Osteocyte (in vitro differentiated cells): ENCODE data around the gene MFSD6L. TPM values are rescaled to one million over a fixed set of nuclear protein-coding genes. Genes with fewer than 3 reads are reported as not detected.

Experiments
- DNase-seq: peaks from one replicate; pipeline ENCODE4 v3.0.0; 2021; ENCODE audit warnings: mixed read lengths; ENCODE audit not compliant: unreplicated experiment; ENCODE audit errors: extremely low spot score
- H3K27ac Mint-ChIP-seq: one replicate; pipeline ENCODE4 v1.8.0; 2021; ENCODE audit warnings: mild to moderate bottlenecking, mixed read lengths; ENCODE audit not compliant: unreplicated experiment
- H3K27me3 Mint-ChIP-seq: one replicate; pipeline ENCODE4 v1.8.0; 2021; ENCODE audit warnings: mixed read lengths; ENCODE audit not compliant: unreplicated experiment
- H3K36me3 Mint-ChIP-seq: one replicate; pipeline ENCODE4 v1.8.0; 2021; ENCODE audit warnings: mixed read lengths; ENCODE audit not compliant: unreplicated experiment
- H3K4me1 Mint-ChIP-seq: one replicate; pipeline ENCODE4 v1.8.0; 2021; ENCODE audit warnings: mixed read lengths; ENCODE audit not compliant: unreplicated experiment
- H3K4me3 Mint-ChIP-seq: one replicate; pipeline ENCODE4 v1.8.0; 2021; ENCODE audit warnings: mild to moderate bottlenecking, moderate library complexity, mixed read lengths; ENCODE audit not compliant: unreplicated experiment
- H3K9me3 Mint-ChIP-seq: one replicate; pipeline ENCODE4 v1.8.0; 2021; ENCODE audit warnings: mixed read lengths; ENCODE audit not compliant: unreplicated experiment
- CTCF ChIP-seq: fragments of 200-600 bp; sonication (generic); IDR thresholded peaks from 2 replicates; pipeline ENCODE4 v1.5.0; 2021; ENCODE audit warnings: antibody characterized with exemption, mild to moderate bottlenecking, moderate library complexity
- total RNA-seq: library from RNA; stranded (reverse); gene quantifications from 2 replicates; pipeline ENCODE4 v1.2.1, GENCODE V29; 2021

MFSD6L gene
- total RNA-seq, 1 donor from 2014 or later: not detected

GRCh38 chr17:8823279-8823678, 24.1 kb upstream of the MFSD6L start:
- H3K9me3 Mint-ChIP-seq: peaks cover 9% of the 10 kb centered on the region
- TF ChIP-seq CTCF: no peak
- no peak overlapping the region for H3K4me3 Mint-ChIP-seq
- DNase-seq: peak; percentile 57
- H3K36me3 Mint-ChIP-seq: peaks cover 1% of the 10 kb centered on the region
- H3K27me3 Mint-ChIP-seq: peaks cover 20% of the 10 kb centered on the region
- no peak overlapping the region for H3K27ac Mint-ChIP-seq
- no peaks in the 10 kb centered on the region for H3K4me1 Mint-ChIP-seq

DNA sequence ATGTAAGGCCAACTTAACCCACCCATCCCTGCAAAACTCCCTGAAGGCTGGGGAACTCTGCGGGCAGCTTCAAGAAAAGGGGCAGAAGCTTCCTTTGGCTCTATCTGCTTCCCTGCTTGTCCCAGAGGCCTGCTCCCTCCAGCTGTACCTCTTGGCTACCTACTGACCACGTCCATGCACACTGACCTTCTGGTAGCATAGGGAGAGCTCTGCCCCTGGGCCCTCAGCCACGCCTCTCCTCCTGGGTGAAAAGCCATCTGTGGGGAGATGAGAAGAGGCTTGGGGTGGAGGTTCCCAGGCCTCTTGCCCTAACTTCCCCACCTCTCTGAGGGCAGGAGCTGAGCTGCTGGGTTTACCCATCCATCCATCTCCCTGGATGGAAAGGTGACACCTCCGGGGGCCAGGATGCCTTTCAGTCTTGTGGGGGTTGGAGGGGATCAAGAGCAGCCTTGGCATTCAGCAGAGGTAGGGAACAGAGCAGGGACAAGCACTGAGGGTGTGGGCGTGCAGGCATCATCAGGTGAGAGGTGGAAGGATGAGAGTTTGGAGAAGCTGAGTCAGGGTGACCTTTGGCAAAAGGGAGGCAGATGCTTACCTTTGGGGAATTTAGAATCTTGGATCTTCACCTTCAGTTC, 23.4 kb upstream of the MFSD6L start:
- TF ChIP-seq CTCF: no peak
- Mint-ChIP-seq H3K4me3 (no peak overlapping the region), H3K4me1 (no peaks in the 10 kb centered on the region), H3K27me3 (peaks cover 26% of the 10 kb centered on the region), H3K36me3 (peaks cover 1% of the 10 kb centered on the region), H3K9me3 (peaks cover 9% of the 10 kb centered on the region), H3K27ac (no peak overlapping the region)
- peak; percentile 54 for DNase-seq

DNA sequence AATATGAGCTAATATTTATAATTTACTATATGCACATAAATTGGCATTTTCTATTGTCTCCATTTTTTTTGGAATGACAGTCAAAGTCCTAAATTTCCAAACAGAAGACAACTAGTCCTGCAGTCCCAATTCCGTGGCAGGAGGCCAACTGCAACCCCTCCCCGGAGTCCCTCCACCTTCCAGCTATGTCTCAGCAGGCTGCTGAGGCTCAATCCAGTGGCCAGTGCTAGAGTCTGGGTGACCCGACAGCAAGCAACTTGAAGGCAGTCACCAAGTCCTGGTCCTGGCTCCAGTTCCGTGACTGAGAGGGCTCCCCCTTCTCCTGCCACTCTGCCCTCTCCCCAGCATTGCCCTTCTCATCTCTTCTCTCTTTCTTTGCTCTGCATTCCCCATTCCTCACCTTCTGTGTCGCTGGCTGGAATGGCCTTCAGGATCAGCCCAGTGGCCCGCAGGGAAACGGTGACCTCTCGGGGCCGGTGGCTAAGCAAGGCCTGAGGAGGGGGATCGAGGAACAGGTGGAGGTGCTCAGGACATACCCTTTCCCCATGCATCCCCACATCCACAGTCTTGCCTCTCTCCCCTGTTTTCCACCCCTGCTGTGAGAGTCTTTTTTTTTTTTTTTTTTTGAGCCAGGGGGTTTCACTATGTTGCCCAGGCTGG, 22.4 kb upstream of the MFSD6L start:
- DNase-seq: peak; percentile 64
- Mint-ChIP-seq H3K4me3 (no peak overlapping the region), H3K27me3 (peaks cover 23% of the 10 kb centered on the region), H3K4me1 (no peaks in the 10 kb centered on the region), H3K27ac (no peak overlapping the region), H3K36me3 (peaks cover 1% of the 10 kb centered on the region), H3K9me3 (peaks cover 9% of the 10 kb centered on the region)
- no peak for TF ChIP-seq CTCF

GRCh38 chr17:8820311-8821010, 21.3 kb upstream of the MFSD6L start:
- Mint-ChIP-seq H3K27me3 (peaks cover 33% of the 10 kb centered on the region), H3K27ac (no peak overlapping the region), H3K4me3 (no peak overlapping the region), H3K9me3 (peaks cover 9% of the 10 kb centered on the region), H3K4me1 (no peaks in the 10 kb centered on the region), H3K36me3 (peaks cover 1% of the 10 kb centered on the region)
- no peak for TF ChIP-seq CTCF
- peak; percentile 73 for DNase-seq
